ENCODE measurements around the gene TSC2. TPM values are rescaled to one million over a fixed set of nuclear protein-coding genes. Genes with fewer than 3 reads are reported as not detected.

Gene TSC2
- total RNA-seq, 1 experiment from 2014 or later: 134 TPM

DNA sequence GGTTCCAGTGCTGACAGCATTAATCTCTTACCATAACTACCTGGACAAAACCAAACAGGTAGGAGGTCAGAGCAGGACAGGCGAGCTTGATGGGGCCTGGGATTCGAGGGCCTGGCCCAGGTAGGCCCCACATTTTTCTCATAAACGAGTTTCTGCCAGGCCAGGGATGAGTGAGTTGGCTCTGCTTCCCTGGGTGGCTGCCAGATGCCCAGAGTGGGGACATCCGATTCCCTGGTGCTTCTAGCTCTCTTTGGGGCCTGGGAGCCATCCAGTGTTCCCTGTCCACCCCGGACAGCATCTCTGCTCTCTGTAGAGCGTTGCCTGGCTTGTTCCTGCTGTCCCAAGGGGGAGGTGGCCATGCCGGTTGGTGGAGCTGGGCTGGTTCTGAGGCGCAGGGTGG lies 25.1 kb downstream of the TSC2 start:
- H3K4me1 Mint-ChIP-seq: no peaks in the 10 kb centered on the region
- no peak overlapping the region for H3K27ac Mint-ChIP-seq
- DNase-seq (ENCODE audit: low spot score) (no peak), ATAC-seq (no peak)
- ChIA-PET POLR2A (no interaction called here), CTCF (interaction anchor here (1.0 to 2.0 kb wide), 5 partner anchors 18 to 69 kb away, joined by 3 to 8 read pairs (median 3); no protein-coding TSS in a partner anchor)
- no peaks in the 10 kb centered on the region for H3K9me3 Mint-ChIP-seq
- peaks cover 15% of the 10 kb centered on the region for H3K36me3 Mint-ChIP-seq
- TF ChIP-seq FOXK1 (CRISPR knock-in tag; IDR thresholded peaks at IDR 0.05): no peak
- TF ChIP-seq GTF2I (CRISPR knock-in tag; conservative IDR thresholded peaks at IDR 0.05): no peak
- no peak for TF ChIP-seq ESRRA (CRISPR knock-in tag; IDR thresholded peaks at IDR 0.05; ENCODE audit: borderline replicate concordance)
- no peak for TF ChIP-seq SMAD4 (CRISPR knock-in tag; IDR thresholded peaks at IDR 0.05)
- TF ChIP-seq, protein P1, sequence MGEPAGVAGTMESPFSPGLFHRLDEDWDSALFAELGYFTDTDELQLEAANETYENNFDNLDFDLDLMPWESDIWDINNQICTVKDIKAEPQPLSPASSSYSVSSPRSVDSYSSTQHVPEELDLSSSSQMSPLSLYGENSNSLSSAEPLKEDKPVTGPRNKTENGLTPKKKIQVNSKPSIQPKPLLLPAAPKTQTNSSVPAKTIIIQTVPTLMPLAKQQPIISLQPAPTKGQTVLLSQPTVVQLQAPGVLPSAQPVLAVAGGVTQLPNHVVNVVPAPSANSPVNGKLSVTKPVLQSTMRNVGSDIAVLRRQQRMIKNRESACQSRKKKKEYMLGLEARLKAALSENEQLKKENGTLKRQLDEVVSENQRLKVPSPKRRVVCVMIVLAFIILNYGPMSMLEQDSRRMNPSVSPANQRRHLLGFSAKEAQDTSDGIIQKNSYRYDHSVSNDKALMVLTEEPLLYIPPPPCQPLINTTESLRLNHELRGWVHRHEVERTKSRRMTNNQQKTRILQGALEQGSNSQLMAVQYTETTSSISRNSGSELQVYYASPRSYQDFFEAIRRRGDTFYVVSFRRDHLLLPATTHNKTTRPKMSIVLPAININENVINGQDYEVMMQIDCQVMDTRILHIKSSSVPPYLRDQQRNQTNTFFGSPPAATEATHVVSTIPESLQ (CRISPR knock-in tag; IDR thresholded peaks at IDR 0.05): no peak
- TF ChIP-seq, protein P2, sequence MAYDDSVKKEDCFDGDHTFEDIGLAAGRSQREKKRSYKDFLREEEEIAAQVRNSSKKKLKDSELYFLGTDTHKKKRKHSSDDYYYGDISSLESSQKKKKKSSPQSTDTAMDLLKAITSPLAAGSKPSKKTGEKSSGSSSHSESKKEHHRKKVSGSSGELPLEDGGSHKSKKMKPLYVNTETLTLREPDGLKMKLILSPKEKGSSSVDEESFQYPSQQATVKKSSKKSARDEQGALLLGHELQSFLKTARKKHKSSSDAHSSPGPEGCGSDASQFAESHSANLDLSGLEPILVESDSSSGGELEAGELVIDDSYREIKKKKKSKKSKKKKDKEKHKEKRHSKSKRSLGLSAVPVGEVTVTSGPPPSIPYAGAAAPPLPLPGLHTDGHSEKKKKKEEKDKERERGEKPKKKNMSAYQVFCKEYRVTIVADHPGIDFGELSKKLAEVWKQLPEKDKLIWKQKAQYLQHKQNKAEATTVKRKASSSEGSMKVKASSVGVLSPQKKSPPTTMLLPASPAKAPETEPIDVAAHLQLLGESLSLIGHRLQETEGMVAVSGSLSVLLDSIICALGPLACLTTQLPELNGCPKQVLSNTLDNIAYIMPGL (CRISPR knock-in tag; IDR thresholded peaks at IDR 0.05): no peak
- no peak for TF ChIP-seq ZNF396 (CRISPR knock-in tag; IDR thresholded peaks at IDR 0.05; ENCODE audit: borderline replicate concordance)
- TF ChIP-seq ZNF138 (CRISPR knock-in tag; conservative IDR thresholded peaks at IDR 0.05): no peak
- TF ChIP-seq, protein P3, sequence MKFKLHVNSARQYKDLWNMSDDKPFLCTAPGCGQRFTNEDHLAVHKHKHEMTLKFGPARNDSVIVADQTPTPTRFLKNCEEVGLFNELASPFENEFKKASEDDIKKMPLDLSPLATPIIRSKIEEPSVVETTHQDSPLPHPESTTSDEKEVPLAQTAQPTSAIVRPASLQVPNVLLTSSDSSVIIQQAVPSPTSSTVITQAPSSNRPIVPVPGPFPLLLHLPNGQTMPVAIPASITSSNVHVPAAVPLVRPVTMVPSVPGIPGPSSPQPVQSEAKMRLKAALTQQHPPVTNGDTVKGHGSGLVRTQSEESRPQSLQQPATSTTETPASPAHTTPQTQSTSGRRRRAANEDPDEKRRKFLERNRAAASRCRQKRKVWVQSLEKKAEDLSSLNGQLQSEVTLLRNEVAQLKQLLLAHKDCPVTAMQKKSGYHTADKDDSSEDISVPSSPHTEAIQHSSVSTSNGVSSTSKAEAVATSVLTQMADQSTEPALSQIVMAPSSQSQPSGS (CRISPR knock-in tag; IDR thresholded peaks at IDR 0.05; ENCODE audit: borderline replicate concordance, low read depth): no peak
- TF ChIP-seq NFYB (CRISPR knock-in tag; conservative IDR thresholded peaks at IDR 0.05; ENCODE audit: low read depth): no peak
- no peak for TF ChIP-seq ZNF671 (CRISPR knock-in tag; IDR thresholded peaks at IDR 0.05)
- TF ChIP-seq, protein P4, sequence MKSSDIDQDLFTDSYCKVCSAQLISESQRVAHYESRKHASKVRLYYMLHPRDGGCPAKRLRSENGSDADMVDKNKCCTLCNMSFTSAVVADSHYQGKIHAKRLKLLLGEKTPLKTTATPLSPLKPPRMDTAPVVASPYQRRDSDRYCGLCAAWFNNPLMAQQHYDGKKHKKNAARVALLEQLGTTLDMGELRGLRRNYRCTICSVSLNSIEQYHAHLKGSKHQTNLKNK (CRISPR knock-in tag; IDR thresholded peaks at IDR 0.05): no peak
- TF ChIP-seq, protein P5, sequence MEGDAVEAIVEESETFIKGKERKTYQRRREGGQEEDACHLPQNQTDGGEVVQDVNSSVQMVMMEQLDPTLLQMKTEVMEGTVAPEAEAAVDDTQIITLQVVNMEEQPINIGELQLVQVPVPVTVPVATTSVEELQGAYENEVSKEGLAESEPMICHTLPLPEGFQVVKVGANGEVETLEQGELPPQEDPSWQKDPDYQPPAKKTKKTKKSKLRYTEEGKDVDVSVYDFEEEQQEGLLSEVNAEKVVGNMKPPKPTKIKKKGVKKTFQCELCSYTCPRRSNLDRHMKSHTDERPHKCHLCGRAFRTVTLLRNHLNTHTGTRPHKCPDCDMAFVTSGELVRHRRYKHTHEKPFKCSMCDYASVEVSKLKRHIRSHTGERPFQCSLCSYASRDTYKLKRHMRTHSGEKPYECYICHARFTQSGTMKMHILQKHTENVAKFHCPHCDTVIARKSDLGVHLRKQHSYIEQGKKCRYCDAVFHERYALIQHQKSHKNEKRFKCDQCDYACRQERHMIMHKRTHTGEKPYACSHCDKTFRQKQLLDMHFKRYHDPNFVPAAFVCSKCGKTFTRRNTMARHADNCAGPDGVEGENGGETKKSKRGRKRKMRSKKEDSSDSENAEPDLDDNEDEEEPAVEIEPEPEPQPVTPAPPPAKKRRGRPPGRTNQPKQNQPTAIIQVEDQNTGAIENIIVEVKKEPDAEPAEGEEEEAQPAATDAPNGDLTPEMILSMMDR (IDR thresholded peaks at IDR 0.05): no peak
- no peak for TF ChIP-seq SP1 (CRISPR knock-in tag; conservative IDR thresholded peaks at IDR 0.05)
- TF ChIP-seq ZNF121 (CRISPR knock-in tag; IDR thresholded peaks at IDR 0.05): no peak
- TF ChIP-seq, protein P6, sequence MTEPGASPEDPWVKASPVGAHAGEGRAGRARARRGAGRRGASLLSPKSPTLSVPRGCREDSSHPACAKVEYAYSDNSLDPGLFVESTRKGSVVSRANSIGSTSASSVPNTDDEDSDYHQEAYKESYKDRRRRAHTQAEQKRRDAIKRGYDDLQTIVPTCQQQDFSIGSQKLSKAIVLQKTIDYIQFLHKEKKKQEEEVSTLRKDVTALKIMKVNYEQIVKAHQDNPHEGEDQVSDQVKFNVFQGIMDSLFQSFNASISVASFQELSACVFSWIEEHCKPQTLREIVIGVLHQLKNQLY (CRISPR knock-in tag; IDR thresholded peaks at IDR 0.05): no peak
- no peaks in the 10 kb centered on the region for H3K27me3 Mint-ChIP-seq (ENCODE audit: low read depth)
- no peak overlapping the region for H3K4me3 Mint-ChIP-seq

DNA sequence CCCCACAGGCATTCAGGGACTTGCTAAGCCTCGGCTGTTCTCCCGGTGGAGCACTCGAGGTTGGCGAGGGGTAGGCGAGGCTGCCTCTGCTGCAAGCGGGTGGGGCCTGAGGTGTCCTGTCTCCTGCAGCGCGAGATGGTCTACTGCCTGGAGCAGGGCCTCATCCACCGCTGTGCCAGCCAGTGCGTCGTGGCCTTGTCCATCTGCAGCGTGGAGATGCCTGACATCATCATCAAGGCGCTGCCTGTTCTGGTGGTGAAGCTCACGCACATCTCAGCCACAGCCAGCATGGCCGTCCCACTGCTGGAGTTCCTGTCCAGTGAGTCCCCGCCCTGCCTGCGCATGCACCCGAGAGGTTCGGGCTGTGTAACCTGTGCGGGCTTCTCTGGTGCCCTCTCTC lies 26.3 kb downstream of the TSC2 start:
- ChIA-PET POLR2A (no interaction called here), CTCF (interaction anchor here (1.0 to 2.0 kb wide), 5 partner anchors 16 to 70 kb away, joined by 3 to 8 read pairs (median 3); no protein-coding TSS in a partner anchor)
- Mint-ChIP-seq H3K4me1 (no peaks in the 10 kb centered on the region), H3K27ac (no peak overlapping the region), H3K36me3 (peaks cover 7% of the 10 kb centered on the region), H3K4me3 (no peak overlapping the region), H3K9me3 (no peaks in the 10 kb centered on the region), H3K27me3 (ENCODE audit: low read depth) (no peaks in the 10 kb centered on the region)
- DNase-seq (ENCODE audit: low spot score) (no peak), ATAC-seq (no peak)
- TF ChIP-seq TP53 (CRISPR knock-in tag; IDR thresholded peaks at IDR 0.05): no peak
- no peak for TF ChIP-seq ZNF416 (CRISPR knock-in tag; IDR thresholded peaks at IDR 0.05)
- no peak for TF ChIP-seq SMAD3 (CRISPR knock-in tag; IDR thresholded peaks at IDR 0.05; ENCODE audit: borderline replicate concordance)
- TF ChIP-seq, protein P7, sequence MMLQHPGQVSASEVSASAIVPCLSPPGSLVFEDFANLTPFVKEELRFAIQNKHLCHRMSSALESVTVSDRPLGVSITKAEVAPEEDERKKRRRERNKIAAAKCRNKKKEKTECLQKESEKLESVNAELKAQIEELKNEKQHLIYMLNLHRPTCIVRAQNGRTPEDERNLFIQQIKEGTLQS (CRISPR knock-in tag; conservative IDR thresholded peaks at IDR 0.05): no peak
- TF ChIP-seq TEAD1 (CRISPR knock-in tag; IDR thresholded peaks at IDR 0.05): no peak
- TF ChIP-seq, protein P8, sequence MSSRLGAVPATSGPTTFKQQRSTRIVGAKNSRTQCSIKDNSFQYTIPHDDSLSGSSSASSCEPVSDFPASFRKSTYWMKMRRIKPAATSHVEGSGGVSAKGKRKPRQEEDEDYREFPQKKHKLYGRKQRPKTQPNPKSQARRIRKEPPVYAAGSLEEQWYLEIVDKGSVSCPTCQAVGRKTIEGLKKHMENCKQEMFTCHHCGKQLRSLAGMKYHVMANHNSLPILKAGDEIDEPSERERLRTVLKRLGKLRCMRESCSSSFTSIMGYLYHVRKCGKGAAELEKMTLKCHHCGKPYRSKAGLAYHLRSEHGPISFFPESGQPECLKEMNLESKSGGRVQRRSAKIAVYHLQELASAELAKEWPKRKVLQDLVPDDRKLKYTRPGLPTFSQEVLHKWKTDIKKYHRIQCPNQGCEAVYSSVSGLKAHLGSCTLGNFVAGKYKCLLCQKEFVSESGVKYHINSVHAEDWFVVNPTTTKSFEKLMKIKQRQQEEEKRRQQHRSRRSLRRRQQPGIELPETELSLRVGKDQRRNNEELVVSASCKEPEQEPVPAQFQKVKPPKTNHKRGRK (CRISPR knock-in tag; IDR thresholded peaks at IDR 0.05; ENCODE audit: borderline replicate concordance): no peak
- TF ChIP-seq, protein P9, sequence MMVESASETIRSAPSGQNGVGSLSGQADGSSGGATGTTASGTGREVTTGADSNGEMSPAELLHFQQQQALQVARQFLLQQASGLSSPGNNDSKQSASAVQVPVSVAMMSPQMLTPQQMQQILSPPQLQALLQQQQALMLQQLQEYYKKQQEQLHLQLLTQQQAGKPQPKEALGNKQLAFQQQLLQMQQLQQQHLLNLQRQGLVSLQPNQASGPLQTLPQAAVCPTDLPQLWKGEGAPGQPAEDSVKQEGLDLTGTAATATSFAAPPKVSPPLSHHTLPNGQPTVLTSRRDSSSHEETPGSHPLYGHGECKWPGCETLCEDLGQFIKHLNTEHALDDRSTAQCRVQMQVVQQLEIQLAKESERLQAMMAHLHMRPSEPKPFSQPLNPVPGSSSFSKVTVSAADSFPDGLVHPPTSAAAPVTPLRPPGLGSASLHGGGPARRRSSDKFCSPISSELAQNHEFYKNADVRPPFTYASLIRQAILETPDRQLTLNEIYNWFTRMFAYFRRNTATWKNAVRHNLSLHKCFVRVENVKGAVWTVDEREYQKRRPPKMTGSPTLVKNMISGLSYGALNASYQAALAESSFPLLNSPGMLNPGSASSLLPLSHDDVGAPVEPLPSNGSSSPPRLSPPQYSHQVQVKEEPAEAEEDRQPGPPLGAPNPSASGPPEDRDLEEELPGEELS (CRISPR knock-in tag; IDR thresholded peaks at IDR 0.05): no peak
- TF ChIP-seq CBFB (CRISPR knock-in tag; IDR thresholded peaks at IDR 0.05; ENCODE audit: low read depth): no peak
- TF ChIP-seq ZNF671 (CRISPR knock-in tag; IDR thresholded peaks at IDR 0.05): no peak
- no peak for TF ChIP-seq RELA (CRISPR knock-in tag; IDR thresholded peaks at IDR 0.05; ENCODE audit: borderline replicate concordance)
